ENCODE data around the gene MSRB2.
"Not testable (repeated sequence)": the region's sequence is repeated elsewhere in the genome, so short reads cannot be mapped to it uniquely, and the experiment has no call there.

Gene MSRB2

DNA sequence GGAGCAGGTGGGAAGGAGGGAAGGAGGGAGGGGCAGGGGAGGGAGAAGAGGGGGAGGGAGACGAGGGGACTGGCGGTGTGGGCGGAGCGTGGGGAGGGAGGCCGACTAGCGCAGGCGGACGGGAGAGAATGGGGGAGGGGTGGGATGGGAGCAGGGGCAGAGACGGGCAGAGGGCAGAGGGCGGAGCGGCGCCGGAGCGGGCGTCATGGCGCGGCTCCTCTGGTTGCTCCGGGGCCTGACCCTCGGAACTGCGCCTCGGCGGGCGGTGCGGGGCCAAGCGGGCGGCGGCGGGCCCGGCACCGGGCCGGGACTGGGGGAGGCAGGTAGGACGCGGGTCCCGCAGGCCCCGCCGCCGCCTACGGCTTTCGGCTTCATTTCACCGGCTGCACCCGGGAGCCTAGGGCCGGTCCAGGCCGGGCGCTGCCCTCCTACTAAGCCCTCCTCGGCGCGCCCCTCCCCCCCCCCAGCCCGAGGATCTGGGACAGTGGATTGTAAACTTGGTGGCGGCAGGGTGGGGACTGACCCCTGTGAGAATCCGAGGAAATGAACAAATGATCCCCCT lies at the start of gene MSRB2:
TSS of gene MSRB2 (plus strand) at position 176 of the 562 bp plus-strand sequence. CDS start at position 206, 30 bp downstream.
- peak; percentile 79 for DNase-seq

DNA sequence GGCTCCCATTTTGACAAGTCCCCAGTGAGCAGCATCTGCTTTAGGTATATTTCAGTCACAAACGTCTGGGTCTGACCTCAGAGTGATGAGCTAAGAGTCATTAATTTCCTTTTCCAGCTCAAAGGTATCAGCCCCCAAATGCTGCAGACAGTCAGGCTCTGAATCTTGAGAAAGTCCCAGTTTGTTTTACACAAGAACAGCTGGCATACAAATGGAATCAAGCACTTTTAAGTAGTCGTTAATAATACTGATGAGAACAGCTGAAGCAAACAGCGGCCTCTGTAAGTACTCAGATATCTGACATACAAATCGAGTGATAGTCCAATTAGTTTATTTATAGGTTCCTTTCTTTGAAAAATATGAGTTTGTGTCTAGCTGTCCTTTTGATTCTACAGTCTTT lies 49.4 kb upstream of the MSRB2 start:
- no peak for DNase-seq

DNA sequence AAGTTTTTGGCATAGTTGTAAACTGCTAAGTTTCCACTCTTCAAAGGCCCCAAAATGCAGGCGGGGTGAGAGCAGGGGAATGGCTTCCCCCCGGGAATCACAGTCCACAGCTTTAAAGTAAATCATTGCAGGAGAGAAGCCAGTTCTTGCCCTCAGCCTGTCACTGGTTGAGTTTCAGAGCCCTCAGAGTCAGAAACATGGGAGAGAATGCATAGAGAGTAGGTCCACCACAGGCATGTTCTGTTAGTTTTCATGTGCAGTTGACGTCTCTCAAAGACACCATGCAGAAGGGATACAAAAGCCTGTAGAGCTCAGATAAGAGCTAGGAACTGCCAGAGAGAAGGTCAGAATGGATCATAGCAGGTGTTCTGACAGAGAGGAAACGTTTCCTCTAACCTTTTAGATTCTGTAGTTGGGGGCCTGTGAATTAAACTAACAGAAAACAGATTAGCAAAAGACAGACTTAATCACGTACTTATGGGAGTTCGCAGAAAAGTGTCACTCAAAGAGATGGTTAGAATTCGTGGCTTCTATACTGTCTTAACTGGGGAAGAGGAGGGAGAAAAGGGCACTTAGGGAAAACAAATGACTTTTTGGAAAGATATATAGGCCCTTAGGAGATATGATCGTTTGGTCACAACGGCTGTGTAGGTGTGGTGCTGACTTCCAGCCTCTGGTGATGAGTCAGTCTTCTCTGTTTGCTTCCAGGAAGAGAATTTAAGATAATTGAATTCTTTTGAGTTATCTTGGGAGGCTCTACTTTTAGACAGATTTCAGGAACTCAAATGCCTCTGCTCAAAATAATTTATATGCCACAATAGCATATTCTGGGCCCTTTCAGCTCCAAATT lies 48.0 kb upstream of the MSRB2 start:
- no peak for DNase-seq

DNA sequence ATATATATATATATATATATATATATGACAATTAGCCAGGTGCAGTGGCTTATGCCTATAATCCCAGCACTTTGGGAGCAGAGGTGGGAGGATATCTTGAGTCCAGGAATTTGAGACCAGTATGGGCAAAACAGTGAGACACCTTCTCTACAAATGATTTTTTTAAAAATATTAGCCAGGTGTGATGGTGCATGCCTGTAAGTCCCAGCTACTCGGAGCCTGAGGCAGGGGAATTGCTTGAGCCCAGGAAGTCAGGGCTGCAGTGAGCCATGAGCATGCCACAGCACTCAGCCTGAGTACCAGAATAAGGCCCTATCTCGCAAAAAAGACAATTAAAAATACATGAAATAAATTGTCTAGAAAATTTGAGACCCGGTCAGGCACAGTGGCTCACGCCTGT lies 47.2 kb upstream of the MSRB2 start:
- DNase-seq, result no peak

DNA sequence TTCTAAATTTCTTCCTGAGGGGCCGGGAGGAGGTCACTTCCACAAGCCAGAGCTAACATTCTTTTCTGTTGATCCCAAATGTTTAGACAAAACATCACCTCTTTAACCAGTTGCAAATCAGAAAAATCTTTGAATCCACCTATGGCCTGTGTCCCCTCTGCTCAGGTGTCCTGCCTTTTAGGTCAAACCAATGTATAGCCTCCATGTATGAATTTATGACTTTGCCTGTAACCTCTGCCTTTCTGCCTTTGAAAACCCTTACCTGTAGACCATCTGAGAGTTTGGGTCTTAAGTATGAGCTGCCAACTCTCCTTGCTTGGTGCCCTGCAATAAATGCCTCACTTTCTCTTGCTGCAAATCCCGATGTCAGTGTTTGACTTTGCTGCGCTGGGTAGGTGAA lies 44.1 kb upstream of the MSRB2 start:
- no peak for DNase-seq

GRCh38 chr10:23051855-23052331 lies 43.5 kb upstream of the MSRB2 start:
- DNase-seq, result no peak

DNA sequence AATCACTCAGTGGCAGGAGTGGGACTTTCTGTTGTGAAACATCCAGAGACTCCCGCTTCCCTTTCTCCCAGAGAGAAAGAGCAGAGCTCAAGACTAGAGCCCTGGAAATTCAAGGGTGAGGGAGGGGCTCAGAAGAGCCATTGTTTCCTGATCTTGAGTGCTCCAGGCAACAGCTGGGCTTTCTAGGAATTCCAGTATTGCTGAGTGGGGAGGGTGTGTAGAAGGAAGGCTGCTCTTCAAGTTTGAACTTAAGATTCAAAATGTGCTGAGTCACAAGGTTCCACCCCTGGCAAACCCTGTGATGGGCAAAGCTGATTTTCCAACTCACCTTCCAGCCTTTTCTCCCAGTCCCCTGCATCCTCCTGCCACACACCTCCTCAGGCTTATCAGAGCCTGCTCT lies 42.3 kb upstream of the MSRB2 start:
- no peak for DNase-seq

DNA sequence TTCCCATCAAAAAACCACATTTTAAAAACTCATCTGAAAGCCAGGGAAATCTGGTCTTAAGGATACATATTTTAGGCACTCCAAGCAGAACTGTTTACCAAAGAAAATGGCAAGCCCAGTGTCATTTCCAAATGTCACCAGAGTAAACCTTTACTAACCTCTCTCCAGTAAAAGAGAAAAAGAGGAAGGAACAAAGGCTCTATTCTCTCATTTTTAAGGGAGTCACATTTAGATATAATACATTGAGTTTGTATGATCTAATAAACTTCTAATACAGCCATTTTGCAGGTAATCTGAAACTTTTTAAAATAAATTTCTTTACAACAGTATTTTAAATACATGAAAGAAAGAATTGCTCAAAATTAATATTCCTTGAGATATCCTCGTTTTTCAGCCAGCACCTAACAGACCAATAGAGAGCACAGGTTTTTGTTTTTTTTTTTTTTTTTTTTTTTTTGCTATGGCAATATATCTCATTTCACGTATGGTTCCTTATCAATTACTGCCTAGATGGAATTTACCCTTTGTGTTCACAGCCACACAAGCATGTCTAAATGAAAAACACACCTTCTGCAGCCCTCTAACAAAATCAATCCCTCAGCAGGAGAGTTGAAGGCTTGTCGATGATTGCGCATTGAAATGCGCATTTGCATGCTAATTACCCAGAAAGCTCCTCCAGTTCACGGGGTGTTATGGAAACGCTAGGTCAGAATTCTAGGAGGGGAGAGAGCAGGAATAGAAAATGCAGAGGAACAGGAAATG lies 39.8 kb upstream of the MSRB2 start:
- no peak for DNase-seq

DNA sequence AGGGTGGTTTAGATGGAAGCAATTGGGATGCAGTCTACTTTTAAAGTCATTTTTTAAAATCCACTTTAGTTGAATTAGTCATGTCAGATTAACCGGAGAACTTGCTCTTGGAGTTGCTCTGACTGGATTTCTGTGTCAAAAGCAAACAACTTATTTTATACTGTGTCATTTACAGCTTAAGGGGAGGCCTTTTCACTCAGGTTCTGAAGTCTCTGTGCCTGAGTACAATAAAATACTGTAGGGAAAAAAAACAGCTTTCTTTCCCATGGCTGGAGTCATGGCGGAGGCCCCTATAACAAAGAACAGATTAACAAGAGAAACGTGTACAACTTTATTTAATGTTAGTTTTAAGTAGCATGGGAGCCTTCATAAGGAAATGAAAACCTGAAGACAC lies 39.2 kb upstream of the MSRB2 start:
- DNase-seq, result no peak

GRCh38 chr10:23058366-23058765 lies 37.0 kb upstream of the MSRB2 start:
- no peak for DNase-seq

DNA sequence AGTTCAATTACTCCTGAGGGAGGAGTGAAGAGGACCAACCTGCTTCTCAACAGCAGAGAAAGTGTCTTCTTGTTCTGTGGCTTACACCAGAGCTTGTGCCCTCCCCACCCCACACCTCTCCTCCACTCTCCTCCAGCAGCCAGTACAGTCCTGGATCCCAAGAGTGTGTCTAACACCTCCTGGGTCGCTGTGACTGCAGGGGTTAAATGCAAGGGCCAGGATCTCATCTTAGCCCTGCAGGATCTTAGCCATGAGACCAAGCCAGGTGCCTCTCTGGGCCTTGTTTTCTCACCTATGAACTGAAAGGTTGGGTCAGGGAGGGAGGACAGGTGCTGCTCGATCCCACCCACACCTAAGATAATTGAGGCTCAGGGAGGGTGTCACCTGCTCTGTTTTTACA lies 34.5 kb upstream of the MSRB2 start:
- DNase-seq, result no peak

GRCh38 chr10:23063045-23063972 lies 32.1 kb upstream of the MSRB2 start:
- DNase-seq, result no peak

GRCh38 chr10:23063973-23064812 lies 31.2 kb upstream of the MSRB2 start:
- DNase-seq, result no peak

- DNase-seq, result not testable (repeated sequence)
These were observed 30.6 kb upstream of the MSRB2 start for GRCh38 chr10:23064813-23065114.

DNA sequence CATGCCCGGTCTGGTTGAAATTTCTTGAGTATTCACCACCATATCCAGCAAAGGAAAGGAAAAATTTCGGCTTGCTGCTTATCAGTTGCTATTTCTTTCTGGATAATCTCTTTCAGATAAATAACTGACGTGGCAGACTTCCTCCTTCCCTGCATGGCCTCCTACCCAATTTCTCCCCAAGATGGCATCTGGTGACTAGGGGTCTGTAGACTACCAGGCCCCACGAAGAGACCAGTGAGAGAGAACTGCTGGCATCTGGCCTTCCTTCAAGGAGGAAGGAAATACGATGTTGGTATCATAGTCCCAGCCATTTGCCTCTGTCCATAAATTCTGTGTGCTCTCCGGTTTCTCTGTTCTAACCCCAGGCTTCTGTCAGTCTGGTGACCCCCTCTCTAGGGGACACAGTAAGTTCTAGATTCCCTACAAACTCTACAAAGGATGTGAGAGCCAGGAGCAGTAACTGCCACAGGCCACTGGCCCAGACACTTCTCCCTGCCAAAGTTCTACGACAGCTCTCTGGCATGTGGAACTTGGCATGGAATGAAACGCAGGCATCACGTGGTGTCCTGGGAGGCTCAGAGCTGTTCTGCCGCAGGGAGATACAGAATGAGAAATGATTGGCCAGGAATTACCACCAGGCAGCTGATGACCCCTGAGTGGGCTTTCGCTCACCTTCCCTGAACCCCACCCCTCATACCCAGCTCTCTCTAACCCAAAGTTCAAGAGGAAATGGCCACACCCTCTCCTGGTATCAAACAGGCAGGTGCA lies 30.0 kb upstream of the MSRB2 start:
- no peak for DNase-seq

- DNase-seq, result no peak
These were observed 28.0 kb upstream of the MSRB2 start for GRCh38 chr10:23067337-23067736.

GRCh38 chr10:23067939-23068775 lies 27.2 kb upstream of the MSRB2 start:
- peak; percentile 78 for DNase-seq

DNA sequence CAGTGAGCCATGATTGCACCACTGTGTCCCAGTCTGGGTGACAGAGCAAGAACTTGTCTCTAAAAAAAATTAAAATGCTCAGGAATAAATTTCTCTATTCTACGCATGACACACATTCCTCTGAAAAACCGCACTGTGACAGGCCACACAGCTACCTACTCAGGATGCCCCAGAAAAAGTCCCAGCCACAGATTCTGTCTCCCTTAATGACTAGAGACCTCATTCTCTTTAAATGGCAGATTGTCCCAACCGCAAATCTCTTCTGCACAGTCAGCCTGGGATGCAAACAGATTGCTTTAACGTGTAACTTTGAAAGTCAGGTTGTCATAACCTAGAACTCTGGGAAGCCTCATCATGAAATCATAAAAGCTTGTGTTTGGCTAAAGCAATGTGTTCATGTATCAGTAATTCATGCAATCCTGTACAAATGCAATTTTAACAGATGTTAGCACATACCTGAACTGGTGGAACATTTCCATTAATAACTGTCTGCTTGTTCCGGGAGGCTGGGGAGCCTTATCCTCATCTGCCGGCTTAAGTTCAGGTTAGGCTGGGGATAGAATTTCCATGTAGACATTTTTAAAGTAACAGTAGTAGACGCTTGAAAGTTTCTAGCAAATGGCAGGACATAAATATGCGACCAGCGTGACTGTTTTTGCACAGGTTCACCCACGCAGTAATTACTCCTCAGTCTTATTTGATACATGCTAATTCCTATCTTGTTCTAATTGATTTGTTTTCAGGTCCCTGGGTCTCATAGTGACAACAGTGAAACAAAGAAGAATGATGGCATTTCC lies 26.2 kb upstream of the MSRB2 start:
- DNase-seq, result no peak
